ENCODE data around the gene CDKL4. TPM values are rescaled to one million over a fixed set of nuclear protein-coding genes. Genes with fewer than 3 reads are reported as not detected.

The CDKL4 gene

GRCh38 chr2:39135690-39136259 is 108.0 kb downstream of the CDKL4 start:
- H3K4me3 ChIP-seq (ENCODE audit: low read length): no peak overlapping the region
- no peak overlapping the region for H3K27ac ChIP-seq (ENCODE audit: low read depth, low read length)
- H3K9ac ChIP-seq (ENCODE audit: low read length): no peak overlapping the region
- WGBS (ENCODE audit: extremely low coverage, insufficient coverage, low lambda C conversion rate): no CpG with 5 or more reads among the region's 5 CpGs
- H3K27me3 ChIP-seq (ENCODE audit: insufficient read depth, low read length, poor library complexity): no peaks in the 10 kb centered on the region
- no peak overlapping the region for H2BK15ac ChIP-seq (replicated peaks; ENCODE audit: low read depth)
- no peaks in the 10 kb centered on the region for H3K79me1 ChIP-seq (ENCODE audit: low read length)
- H2BK5ac ChIP-seq (ENCODE audit: low read length): no peak overlapping the region
- H3K4me2 ChIP-seq (ENCODE audit: low read length): no peak overlapping the region
- no peak overlapping the region for H4K8ac ChIP-seq (ENCODE audit: low read depth, low read length)
- H2BK120ac ChIP-seq (ENCODE audit: low read depth, low read length): no peak overlapping the region
- H4K5ac ChIP-seq (ENCODE audit: low read length): no peak overlapping the region
- no peak overlapping the region for H3K18ac ChIP-seq (ENCODE audit: low read length)
- no peaks in the 10 kb centered on the region for H3K36me3 ChIP-seq (ENCODE audit: control insufficient read depth, insufficient read depth, low read length)
- no peaks in the 10 kb centered on the region for H3K79me2 ChIP-seq (ENCODE audit: control insufficient read depth, insufficient read depth, low read length)
- H3K23ac ChIP-seq (ENCODE audit: low read length): no peak overlapping the region
- H3K4ac ChIP-seq (ENCODE audit: low read depth, low read length): no peak overlapping the region
- no peak overlapping the region for H3K56ac ChIP-seq (ENCODE audit: low read length)
- DNase-seq: no peak
- H2AK5ac ChIP-seq (ENCODE audit: low read length): no peak overlapping the region
- no peaks in the 10 kb centered on the region for H3K4me1 ChIP-seq (ENCODE audit: control insufficient read depth, low read depth, low read length)

DNA sequence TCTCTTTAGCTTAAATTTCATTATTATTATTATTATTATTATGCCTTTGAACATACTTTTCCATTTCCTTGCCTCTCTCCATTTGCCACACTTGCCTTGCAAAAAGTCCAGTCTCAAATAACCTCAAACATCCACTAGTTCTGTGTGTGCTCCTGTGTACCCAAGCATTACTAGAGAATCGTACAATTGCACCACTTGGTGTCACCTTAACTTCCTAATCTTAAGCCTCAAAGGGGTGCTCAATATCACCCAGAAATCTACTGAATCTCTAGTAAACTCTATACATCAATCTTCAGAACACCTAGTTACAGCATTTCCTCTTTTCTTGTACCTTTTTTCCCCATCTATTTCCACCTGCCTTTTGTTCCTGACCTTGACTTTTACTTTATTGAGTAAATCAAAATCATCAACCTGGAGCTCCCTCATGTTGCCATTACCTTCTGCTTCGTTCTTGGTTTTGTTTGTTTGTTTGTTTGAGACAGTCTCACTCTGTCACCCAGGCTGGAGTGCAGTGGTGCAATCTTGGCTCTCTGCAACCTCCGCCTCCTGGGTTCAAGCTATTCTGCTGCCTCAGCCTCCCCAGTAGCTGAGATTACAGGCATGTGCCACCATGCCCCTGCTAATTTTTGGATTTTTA is 110.4 kb downstream of the CDKL4 start:
- Histone ChIP-seq H2AK5ac (ENCODE audit: low read length) (no peak overlapping the region), H3K27ac (ENCODE audit: low read depth, low read length) (no peak overlapping the region), H3K36me3 (ENCODE audit: control insufficient read depth, insufficient read depth, low read length) (no peaks in the 10 kb centered on the region), H3K23ac (ENCODE audit: low read length) (no peak overlapping the region), H2BK15ac (replicated peaks; ENCODE audit: low read depth) (no peak overlapping the region), H3K4me1 (ENCODE audit: control insufficient read depth, low read depth, low read length) (no peaks in the 10 kb centered on the region), H4K8ac (ENCODE audit: low read depth, low read length) (no peak overlapping the region), H3K79me1 (ENCODE audit: low read length) (no peaks in the 10 kb centered on the region), H3K4me2 (ENCODE audit: low read length) (no peak overlapping the region), H2BK5ac (ENCODE audit: low read length) (no peak overlapping the region), H3K4me3 (ENCODE audit: low read length) (no peak overlapping the region), H4K5ac (ENCODE audit: low read length) (no peak overlapping the region), H3K18ac (ENCODE audit: low read length) (no peak overlapping the region), H2BK120ac (ENCODE audit: low read depth, low read length) (no peak overlapping the region), H3K9ac (ENCODE audit: low read length) (no peak overlapping the region), H3K27me3 (ENCODE audit: insufficient read depth, low read length, poor library complexity) (no peaks in the 10 kb centered on the region), H3K4ac (ENCODE audit: low read depth, low read length) (no peak overlapping the region), H3K56ac (ENCODE audit: low read length) (no peak overlapping the region), H3K79me2 (ENCODE audit: control insufficient read depth, insufficient read depth, low read length) (no peaks in the 10 kb centered on the region)
- DNase-seq: no peak
- no CpG with 5 or more reads among the region's 3 CpGs for WGBS (ENCODE audit: extremely low coverage, insufficient coverage, low lambda C conversion rate)

DNA sequence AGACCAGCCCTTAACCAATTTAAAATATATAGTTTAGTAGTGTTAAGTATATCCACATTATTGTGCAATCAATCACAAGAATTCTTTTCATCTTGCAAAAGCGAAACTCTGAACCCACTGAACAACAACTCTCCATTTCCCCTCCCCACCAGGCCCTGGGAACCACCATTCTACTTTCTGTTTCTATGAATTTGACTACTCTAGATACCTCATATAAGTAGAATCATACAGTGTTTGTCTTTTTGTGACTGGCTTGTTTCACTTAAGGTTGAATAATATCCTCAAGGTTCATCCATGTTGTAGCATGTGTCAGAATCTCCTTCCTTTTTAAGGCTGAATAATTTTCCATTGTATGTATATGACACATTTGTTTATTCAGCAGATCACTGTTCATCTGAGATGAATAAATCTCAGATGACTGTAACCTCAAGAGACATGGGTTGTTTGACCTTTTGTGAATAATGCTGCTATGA is 114.8 kb downstream of the CDKL4 start:
- Histone ChIP-seq H3K4me1 (ENCODE audit: control insufficient read depth, low read depth, low read length) (no peaks in the 10 kb centered on the region), H3K79me2 (ENCODE audit: control insufficient read depth, insufficient read depth, low read length) (no peaks in the 10 kb centered on the region), H3K4ac (ENCODE audit: low read depth, low read length) (no peak overlapping the region), H3K56ac (ENCODE audit: low read length) (no peak overlapping the region), H3K79me1 (ENCODE audit: low read length) (no peaks in the 10 kb centered on the region), H4K5ac (ENCODE audit: low read length) (no peak overlapping the region), H2BK15ac (replicated peaks; ENCODE audit: low read depth) (no peak overlapping the region), H2AK5ac (ENCODE audit: low read length) (no peak overlapping the region), H3K23ac (ENCODE audit: low read length) (no peak overlapping the region), H3K9ac (ENCODE audit: low read length) (no peak overlapping the region), H3K36me3 (ENCODE audit: control insufficient read depth, insufficient read depth, low read length) (no peaks in the 10 kb centered on the region), H4K8ac (ENCODE audit: low read depth, low read length) (no peak overlapping the region), H2BK5ac (ENCODE audit: low read length) (no peak overlapping the region), H3K27me3 (ENCODE audit: insufficient read depth, low read length, poor library complexity) (no peaks in the 10 kb centered on the region), H3K18ac (ENCODE audit: low read length) (no peak overlapping the region), H3K4me3 (ENCODE audit: low read length) (no peak overlapping the region), H2BK120ac (ENCODE audit: low read depth, low read length) (no peak overlapping the region), H3K27ac (ENCODE audit: low read depth, low read length) (no peak overlapping the region), H3K4me2 (ENCODE audit: low read length) (no peak overlapping the region)
- no peak for DNase-seq
- no CpG with 5 or more reads among the region's 1 CpG for WGBS (ENCODE audit: extremely low coverage, insufficient coverage, low lambda C conversion rate)

GRCh38 chr2:39127973-39128372 is 115.8 kb downstream of the CDKL4 start:
- Histone ChIP-seq H2BK15ac (replicated peaks; ENCODE audit: low read depth) (no peak overlapping the region), H3K4me2 (ENCODE audit: low read length) (no peak overlapping the region), H3K27ac (ENCODE audit: low read depth, low read length) (no peak overlapping the region), H3K9ac (ENCODE audit: low read length) (no peak overlapping the region), H2BK120ac (ENCODE audit: low read depth, low read length) (no peak overlapping the region), H3K36me3 (ENCODE audit: control insufficient read depth, insufficient read depth, low read length) (no peaks in the 10 kb centered on the region), H3K23ac (ENCODE audit: low read length) (no peak overlapping the region), H3K4ac (ENCODE audit: low read depth, low read length) (no peak overlapping the region), H3K4me1 (ENCODE audit: control insufficient read depth, low read depth, low read length) (no peaks in the 10 kb centered on the region), H2AK5ac (ENCODE audit: low read length) (no peak overlapping the region), H2BK5ac (ENCODE audit: low read length) (no peak overlapping the region), H4K5ac (ENCODE audit: low read length) (no peak overlapping the region), H3K27me3 (ENCODE audit: insufficient read depth, low read length, poor library complexity) (no peaks in the 10 kb centered on the region), H3K4me3 (ENCODE audit: low read length) (no peak overlapping the region), H4K8ac (ENCODE audit: low read depth, low read length) (no peak overlapping the region), H3K79me2 (ENCODE audit: control insufficient read depth, insufficient read depth, low read length) (no peaks in the 10 kb centered on the region), H3K56ac (ENCODE audit: low read length) (no peak overlapping the region), H3K79me1 (ENCODE audit: low read length) (no peaks in the 10 kb centered on the region), H3K18ac (ENCODE audit: low read length) (no peak overlapping the region)
- no peak for DNase-seq
- WGBS (ENCODE audit: extremely low coverage, insufficient coverage, low lambda C conversion rate): no CpG with 5 or more reads among the region's 1 CpG

Small RNA genes lying within 50 kb of the gene (small RNA-seq; reads per million reads assigned to genes)
- gene RF00019 (ENCODE audit: insufficient read depth) (not detected), gene RF00272 (ENCODE audit: insufficient read depth) (not detected)

Data from mesendoderm (in vitro differentiated cells).